ENCODE results near the gene RASL12.

GRCh38 chr15:65006876-65007275 is 60.9 kb downstream of the RASL12 start:
- TF ChIP-seq POLR2A (IDR thresholded peaks at IDR 0.05) (no peak), CTCF (IDR thresholded peaks at IDR 0.05) (no peak)
